Colonic mucosa (tissue), 4 donors: ENCODE measurements around the gene C5orf46. TPM values are rescaled to one million over a fixed set of nuclear protein-coding genes. Genes with fewer than 3 reads are reported as not detected.
A peak's percentile ranks its signal among the peaks of the same experiment; 100 is the strongest.

Experiments used
- DNase-seq: peaks from one replicate; pipeline ENCODE4 v3.0.0-alpha.2; 2020
- H3K27ac ChIP-seq: fragments of 200-600 bp; one replicate; pipeline ENCODE4 v1.8.0; 2021
- H3K27me3 ChIP-seq: fragments of 200-600 bp; one replicate; pipeline ENCODE4 v1.8.0; 2021
- H3K36me3 ChIP-seq: fragments of 200-600 bp; one replicate; pipeline ENCODE4 v1.8.0; 2021
- H3K4me1 ChIP-seq: fragments of 200-600 bp; one replicate; pipeline ENCODE4 v1.8.0; 2021; ENCODE audit warnings: mild to moderate bottlenecking
- H3K4me3 ChIP-seq: fragments of 200-600 bp; one replicate; pipeline ENCODE4 v1.8.0; 2021
- H3K9ac ChIP-seq, 2 donors: one replicate each; pipeline ENCODE4 v1.7.0; 2013; ENCODE audit warnings: control low read depth in 2 of 2, low read depth in 2 of 2, low read length in 2 of 2
- H3K9me3 ChIP-seq: fragments of 200-600 bp; one replicate; pipeline ENCODE4 v1.8.0; 2021
- intact Hi-C: fragments of 100-400 bp; cut with DNase I; formaldehyde crosslinking; loops from one replicate; pipeline ENCODE4 v1.14.1; 2022
- total RNA-seq, 2 donors: library from RNA; stranded (reverse); fragmentation: NEBNext Ultra II Directional in 1 of 2; extraction: Animal tissue kit (Norgen Biotek cat#: 25700) in 1 of 2; gene quantifications; one replicate each; pipeline ENCODE4 v1.2.1, GENCODE V29; 2021
- TF ChIP-seq, protein P1 (sequence below): fragments of 200-600 bp; IDR thresholded peaks from one replicate; pipeline ENCODE4 v1.8.0; 2022; ENCODE audit warnings: antibody characterized with exemption, mild to moderate bottlenecking
- donor health status: healthy.
- donor health status: DM: no; HTN: no; CAD: no.
- donor health status: DM: no; HTN: no; CAD: no.

C5orf46 gene
- total RNA-seq, 2 donors from 2014 or later, result not detected

DNA sequence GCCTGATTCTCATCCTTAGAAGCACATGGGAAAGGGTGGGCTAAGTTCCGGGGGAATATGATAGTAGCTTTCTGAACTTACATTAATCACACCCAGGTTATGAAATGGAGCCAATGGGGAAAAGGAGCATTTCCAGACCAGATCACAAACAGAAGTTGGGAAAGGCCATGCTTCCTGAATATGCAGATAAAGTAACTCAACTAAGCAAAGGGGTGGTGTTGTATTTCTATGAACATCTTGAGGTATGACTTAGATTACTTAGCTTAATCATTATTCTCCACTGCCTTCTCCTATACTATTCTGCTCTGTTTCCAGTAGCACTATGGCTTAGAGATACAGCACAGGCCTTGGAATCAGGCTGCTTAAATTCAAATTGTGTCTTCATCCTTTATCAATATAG lies 10.5 kb downstream of the C5orf46 start:
- no peak overlapping the region for H3K4me3 ChIP-seq
- no peaks in the 10 kb centered on the region for H3K4me1 ChIP-seq
- no peaks in the 10 kb centered on the region for H3K27me3 ChIP-seq
- H3K9ac ChIP-seq, result no peak overlapping the region
- H3K36me3 ChIP-seq, result no peaks in the 10 kb centered on the region
- no peak overlapping the region for H3K27ac ChIP-seq
- TF ChIP-seq, protein P1, sequence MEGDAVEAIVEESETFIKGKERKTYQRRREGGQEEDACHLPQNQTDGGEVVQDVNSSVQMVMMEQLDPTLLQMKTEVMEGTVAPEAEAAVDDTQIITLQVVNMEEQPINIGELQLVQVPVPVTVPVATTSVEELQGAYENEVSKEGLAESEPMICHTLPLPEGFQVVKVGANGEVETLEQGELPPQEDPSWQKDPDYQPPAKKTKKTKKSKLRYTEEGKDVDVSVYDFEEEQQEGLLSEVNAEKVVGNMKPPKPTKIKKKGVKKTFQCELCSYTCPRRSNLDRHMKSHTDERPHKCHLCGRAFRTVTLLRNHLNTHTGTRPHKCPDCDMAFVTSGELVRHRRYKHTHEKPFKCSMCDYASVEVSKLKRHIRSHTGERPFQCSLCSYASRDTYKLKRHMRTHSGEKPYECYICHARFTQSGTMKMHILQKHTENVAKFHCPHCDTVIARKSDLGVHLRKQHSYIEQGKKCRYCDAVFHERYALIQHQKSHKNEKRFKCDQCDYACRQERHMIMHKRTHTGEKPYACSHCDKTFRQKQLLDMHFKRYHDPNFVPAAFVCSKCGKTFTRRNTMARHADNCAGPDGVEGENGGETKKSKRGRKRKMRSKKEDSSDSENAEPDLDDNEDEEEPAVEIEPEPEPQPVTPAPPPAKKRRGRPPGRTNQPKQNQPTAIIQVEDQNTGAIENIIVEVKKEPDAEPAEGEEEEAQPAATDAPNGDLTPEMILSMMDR, result no peak
- no peak for DNase-seq
- intact Hi-C loops, result no loop called here
- no peaks in the 10 kb centered on the region for H3K9me3 ChIP-seq

DNA sequence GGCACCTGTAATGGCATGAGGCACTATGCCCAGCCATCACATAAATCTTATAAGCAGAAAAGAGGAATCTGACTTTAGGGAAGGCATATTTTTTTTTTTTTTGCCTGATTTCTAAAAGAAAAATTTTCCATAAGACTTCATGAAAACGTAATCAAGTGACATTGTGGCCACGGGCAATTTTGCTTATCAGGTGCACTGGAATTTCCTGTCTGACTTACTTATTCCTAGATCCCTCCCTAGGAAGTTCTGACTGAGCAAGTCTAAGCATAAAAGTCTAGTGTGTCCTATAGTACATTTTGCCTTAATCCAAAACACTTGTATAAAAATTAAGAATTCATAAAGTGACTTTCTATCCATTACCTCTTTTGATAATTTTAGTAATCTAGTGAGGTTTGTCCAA lies 12.5 kb downstream of the C5orf46 start:
- intact Hi-C loops, result no loop called here
- DNase-seq, result no peak

DNA sequence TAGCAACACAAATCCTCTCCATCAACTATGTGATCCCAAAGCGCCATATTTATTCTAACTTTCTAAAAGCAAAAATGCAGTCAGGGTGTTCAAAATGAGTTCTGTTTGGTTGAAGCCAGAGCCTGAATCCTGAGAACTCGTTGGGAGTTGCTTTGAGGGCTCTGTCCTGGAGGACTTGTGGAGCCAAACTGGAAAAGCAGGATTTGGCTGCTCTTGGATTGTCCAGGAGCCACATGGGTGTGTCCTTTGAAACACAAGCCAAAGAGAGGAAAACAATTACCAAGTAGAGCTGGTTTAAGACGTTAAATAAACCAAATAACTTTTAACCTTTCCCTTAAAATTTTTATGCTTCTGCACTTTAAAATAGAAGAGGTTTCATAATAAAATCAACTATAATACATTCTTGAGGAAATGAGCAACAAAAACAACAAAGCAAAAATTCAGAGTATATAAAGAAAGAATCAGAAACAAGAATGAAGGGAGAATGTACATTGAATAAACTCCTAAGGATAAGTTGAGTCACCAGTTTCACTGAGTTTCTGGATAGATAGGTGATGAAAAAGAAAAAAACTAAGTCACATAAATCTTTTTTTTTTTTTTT lies 13.5 kb downstream of the C5orf46 start:
- Histone ChIP-seq H3K27ac (no peak overlapping the region), H3K9ac (no peak overlapping the region), H3K4me1 (no peaks in the 10 kb centered on the region), H3K4me3 (no peak overlapping the region), H3K36me3 (no peaks in the 10 kb centered on the region), H3K27me3 (no peaks in the 10 kb centered on the region), H3K9me3 (no peaks in the 10 kb centered on the region)
- TF ChIP-seq, protein P1, result no peak
- intact Hi-C loops, result no loop called here
- DNase-seq, result peak; percentile 73

More for the DNA sequence above, 12.5 kb downstream of the C5orf46 start:
- H3K27me3 ChIP-seq, result no peaks in the 10 kb centered on the region
- H3K4me1 ChIP-seq, result no peaks in the 10 kb centered on the region
- no peak overlapping the region for H3K27ac ChIP-seq
- TF ChIP-seq, protein P1, result no peak
- no peaks in the 10 kb centered on the region for H3K36me3 ChIP-seq
- H3K9me3 ChIP-seq, result no peaks in the 10 kb centered on the region
- H3K4me3 ChIP-seq, result no peak overlapping the region
- no peak overlapping the region for H3K9ac ChIP-seq

DNA sequence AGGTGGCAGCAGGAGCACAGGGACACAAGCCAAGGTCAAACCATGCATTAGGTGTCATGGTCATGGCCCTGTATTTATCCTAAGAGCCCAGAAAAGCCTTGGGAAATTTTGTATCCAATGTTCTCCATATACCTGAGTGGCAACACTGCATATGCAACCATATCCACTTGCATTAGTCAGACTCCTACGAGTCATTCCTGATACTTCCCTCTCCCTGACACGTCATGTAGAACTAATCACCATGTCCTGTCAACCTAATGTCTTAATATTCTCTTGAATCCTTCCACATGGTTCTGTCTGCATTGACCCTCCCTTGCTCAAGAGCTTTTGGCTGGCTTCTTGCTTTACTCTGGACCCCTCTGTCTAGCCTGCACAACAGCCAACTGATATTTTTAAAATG lies 18.4 kb downstream of the C5orf46 start:
- no peak overlapping the region for H3K9ac ChIP-seq
- H3K27ac ChIP-seq, result no peak overlapping the region
- no peaks in the 10 kb centered on the region for H3K9me3 ChIP-seq
- H3K27me3 ChIP-seq, result no peaks in the 10 kb centered on the region
- TF ChIP-seq, protein P1, result no peak
- H3K36me3 ChIP-seq, result no peaks in the 10 kb centered on the region
- no peak overlapping the region for H3K4me3 ChIP-seq
- no peak for DNase-seq
- no peaks in the 10 kb centered on the region for H3K4me1 ChIP-seq
- intact Hi-C loops, result loop anchor here (5.0 kb wide), 1 partner anchor 49 kb away; no protein-coding TSS in a partner anchor

DNA sequence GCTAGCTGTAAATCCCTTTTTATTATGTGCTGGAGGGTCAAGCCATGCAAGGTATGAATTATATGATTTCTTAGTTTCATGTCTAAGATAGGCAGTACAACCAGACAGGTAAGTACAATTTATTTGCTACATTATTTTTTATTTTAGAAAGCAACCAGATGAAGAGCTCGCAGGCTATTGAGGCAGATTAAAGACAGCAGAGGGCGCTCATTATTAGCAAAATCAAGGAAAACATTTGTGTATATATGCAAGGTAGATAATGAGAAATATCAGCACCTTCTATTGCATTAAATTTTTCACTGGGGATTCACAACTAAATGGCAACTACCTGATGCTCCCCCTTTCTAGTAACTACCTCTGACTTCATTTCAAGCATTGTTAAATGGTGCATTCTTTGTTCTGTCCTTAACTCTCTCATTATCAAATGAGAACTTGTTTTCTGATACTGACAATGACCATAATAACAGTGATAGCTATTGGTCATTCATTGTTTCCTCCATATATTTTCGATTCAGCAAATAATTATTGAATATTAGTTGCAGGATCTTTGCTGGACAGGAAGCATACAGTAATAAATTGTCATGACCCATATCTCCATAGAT lies 19.2 kb downstream of the C5orf46 start:
- Histone ChIP-seq H3K36me3 (no peaks in the 10 kb centered on the region), H3K4me1 (no peaks in the 10 kb centered on the region), H3K4me3 (no peak overlapping the region), H3K9me3 (no peaks in the 10 kb centered on the region), H3K27me3 (no peaks in the 10 kb centered on the region), H3K27ac (no peak overlapping the region), H3K9ac (no peak overlapping the region)
- DNase-seq, result peak; percentile 31
- TF ChIP-seq, protein P1, result peak; percentile 42
- intact Hi-C loops, result loop anchor here (5.0 kb wide), 1 partner anchor 50 kb away; no protein-coding TSS in a partner anchor
